ENCODE measurements around the gene INPPL1.

Gene INPPL1

DNA sequence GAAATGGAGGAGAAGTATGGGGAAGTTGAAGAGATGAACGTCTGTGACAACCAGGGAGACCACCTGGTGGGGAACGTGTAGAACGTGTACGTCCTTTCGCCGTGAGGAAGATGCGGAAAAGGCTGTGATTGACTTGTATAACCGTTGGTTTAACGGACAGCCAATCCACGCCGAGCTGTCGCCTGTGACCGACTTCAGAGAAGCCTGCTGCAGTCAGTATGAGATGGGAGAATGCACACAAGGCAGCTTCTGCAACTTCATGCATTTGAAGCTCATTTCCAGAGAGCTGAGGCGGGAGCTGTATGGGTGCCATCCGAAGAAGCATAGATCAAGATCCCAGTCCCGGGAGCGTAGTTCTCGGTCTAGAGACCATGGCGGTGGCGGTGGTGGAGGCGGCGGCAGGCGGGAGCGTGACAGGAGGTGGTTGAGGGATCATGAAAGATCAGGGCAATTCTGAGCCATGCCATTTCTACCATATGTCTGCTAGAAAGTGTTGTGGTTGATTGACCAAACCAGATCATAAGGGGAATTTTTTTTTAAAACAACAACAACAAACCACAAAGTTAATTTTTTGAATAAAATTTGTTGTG lies 56.3 kb downstream of the INPPL1 start:
- Histone ChIP-seq H3K27ac (ENCODE audit: low read length) (no peak overlapping the region), H3K36me3 (ENCODE audit: control insufficient read depth, low read depth, low read length) (no peaks in the 10 kb centered on the region), H3K9ac (ENCODE audit: low read length) (no peak overlapping the region), H3K4me3 (ENCODE audit: low read length) (no peak overlapping the region), H3K9me3 (ENCODE audit: control insufficient read depth, low read depth, low read length) (no peaks in the 10 kb centered on the region), H3K4me1 (ENCODE audit: control insufficient read depth, low read depth, low read length) (no peaks in the 10 kb centered on the region), H3K27me3 (ENCODE audit: control insufficient read depth, insufficient read depth, low read length) (no peaks in the 10 kb centered on the region)

DNA sequence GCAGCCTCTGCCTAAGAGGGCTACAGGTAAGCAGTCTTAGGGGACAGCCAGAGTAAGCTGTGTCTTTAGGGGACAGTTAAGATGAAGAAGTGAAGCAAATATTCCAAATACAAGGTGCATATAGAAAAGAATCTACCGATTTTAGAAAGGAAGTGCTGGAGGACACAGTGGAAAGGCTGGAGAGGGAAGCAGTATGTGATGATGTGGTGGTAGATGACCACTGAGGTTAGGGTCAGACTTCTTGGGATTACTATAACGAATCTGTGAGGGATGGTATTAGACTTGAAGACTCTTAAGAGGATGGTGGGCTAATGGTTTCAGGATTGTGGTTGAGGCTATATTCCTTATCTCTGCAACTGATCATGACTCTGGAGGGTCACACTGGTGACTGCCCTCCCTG lies 59.4 kb downstream of the INPPL1 start:
- no peaks in the 10 kb centered on the region for H3K27me3 ChIP-seq (ENCODE audit: control insufficient read depth, insufficient read depth, low read length)
- no peaks in the 10 kb centered on the region for H3K4me1 ChIP-seq (ENCODE audit: control insufficient read depth, low read depth, low read length)
- H3K4me3 ChIP-seq (ENCODE audit: low read length), result no peak overlapping the region
- no peaks in the 10 kb centered on the region for H3K9me3 ChIP-seq (ENCODE audit: control insufficient read depth, low read depth, low read length)
- no peak overlapping the region for H3K27ac ChIP-seq (ENCODE audit: low read length)
- no peak overlapping the region for H3K9ac ChIP-seq (ENCODE audit: low read length)
- H3K36me3 ChIP-seq (ENCODE audit: control insufficient read depth, low read depth, low read length), result no peaks in the 10 kb centered on the region

GRCh38 chr11:72287293-72287692 lies 62.7 kb downstream of the INPPL1 start:
- H3K27me3 ChIP-seq (ENCODE audit: control insufficient read depth, insufficient read depth, low read length), result no peaks in the 10 kb centered on the region
- H3K9me3 ChIP-seq (ENCODE audit: control insufficient read depth, low read depth, low read length), result no peaks in the 10 kb centered on the region
- H3K9ac ChIP-seq (ENCODE audit: low read length), result no peak overlapping the region
- no peaks in the 10 kb centered on the region for H3K4me1 ChIP-seq (ENCODE audit: control insufficient read depth, low read depth, low read length)
- no peaks in the 10 kb centered on the region for H3K36me3 ChIP-seq (ENCODE audit: control insufficient read depth, low read depth, low read length)
- no peak overlapping the region for H3K27ac ChIP-seq (ENCODE audit: low read length)
- H3K4me3 ChIP-seq (ENCODE audit: low read length), result no peak overlapping the region
